SIG-M5 treated with dmso at 0.1 percent for 504 hours (cell line): ENCODE results near the gene UBE2L5.

ENCODE experiments used
- DNase-seq: peaks from one replicate; lab custom pipeline; 2025; ENCODE audit not compliant: unreplicated experiment; lab: John Stamatoyannopoulos, UW

The UBE2L5 gene

DNA sequence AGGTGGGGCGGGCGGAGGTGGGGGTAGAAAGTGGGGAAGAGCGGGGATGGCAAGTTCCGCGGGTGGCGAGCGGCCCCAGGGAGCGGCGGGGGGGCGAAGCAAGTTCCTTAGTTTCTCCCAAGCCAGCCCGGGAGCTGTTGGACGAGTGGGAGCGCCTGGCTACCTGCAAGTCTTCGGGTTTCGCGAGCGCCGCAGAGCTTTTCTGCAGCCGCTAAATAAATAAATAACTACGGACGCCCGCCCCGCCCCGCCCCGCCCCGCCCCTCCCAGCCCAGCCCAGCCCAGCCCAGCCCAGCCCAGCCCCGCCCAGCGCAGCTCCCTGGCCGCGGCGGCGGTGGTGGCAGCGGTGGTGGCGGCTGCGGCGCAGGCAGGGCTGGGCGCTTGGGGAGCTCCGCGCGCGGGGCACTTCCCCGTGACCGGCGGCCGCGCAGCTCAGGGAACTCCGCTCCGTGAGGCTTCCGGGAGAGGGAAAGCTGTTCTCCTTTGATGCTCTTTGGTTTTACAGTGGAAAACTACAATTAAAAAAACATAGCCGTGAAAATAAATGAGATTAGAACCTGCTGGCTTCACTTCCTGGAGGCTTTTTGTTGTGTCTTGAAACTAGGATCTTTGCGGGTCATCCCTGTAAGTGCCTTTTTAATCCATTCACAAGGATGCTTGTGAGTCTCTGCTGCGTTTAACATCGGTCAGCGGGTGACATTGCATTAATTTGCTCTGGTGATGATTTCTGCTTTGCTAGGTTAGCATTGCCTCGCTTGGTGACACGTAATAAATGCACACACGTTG lies at the start of gene UBE2L5:
Gene UBE2L5, plus strand, starts transcription at position 440 of the 786 bp plus-strand sequence. CDS start 5,498 bp downstream, outside the sequence.
- DNase-seq: peak; percentile 58

- no peak for DNase-seq
Observed at GRCh38 chr13:30373727-30374126, 48.6 kb upstream of the UBE2L5 start.

- no peak for DNase-seq
Observed at GRCh38 chr13:30375265-30375835, 46.9 kb upstream of the UBE2L5 start.

DNA sequence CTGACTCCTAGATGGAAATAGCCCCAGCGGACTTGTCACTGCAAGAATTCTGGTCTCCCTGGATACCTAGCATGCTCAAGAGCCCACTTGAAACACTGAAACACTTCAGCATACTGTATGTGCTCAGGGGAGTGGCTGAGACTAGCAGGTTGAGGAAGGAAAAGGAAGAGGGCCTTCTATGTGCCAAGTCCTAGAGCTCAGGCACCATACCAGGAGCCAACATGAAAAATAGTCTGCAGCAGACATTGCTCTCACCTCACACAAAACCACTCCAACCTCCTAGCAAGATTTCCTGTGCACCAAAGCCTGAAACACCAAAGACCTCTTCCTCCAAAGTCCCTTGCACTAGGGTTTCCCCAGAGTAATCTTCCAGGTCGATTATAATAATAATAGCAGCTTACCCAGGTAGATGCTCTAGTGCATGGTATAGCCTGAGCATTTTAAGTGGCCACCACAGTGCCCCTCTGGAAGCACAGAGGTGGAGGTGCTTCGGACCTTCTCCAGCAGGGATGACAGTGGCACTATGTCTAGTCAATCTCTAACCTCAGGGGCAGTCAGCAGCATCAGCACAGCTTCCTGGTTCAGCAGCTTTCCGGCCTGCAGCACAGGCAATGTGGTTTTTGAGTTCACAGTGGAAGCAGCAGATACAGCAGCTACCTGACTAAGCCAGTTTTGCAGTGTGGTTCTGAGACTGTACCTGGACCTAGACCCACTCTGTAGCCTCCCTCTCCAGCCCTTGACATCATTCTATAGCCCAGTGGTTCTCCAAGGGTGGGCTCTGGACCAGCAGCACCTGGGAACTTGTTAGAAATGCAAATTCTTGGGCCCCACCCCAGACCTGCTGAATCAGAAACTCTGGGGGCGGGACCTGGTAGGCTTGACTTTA lies 45.6 kb upstream of the UBE2L5 start:
- DNase-seq: no peak

GRCh38 chr13:30377312-30377685 lies 45.0 kb upstream of the UBE2L5 start:
- no peak for DNase-seq

DNA sequence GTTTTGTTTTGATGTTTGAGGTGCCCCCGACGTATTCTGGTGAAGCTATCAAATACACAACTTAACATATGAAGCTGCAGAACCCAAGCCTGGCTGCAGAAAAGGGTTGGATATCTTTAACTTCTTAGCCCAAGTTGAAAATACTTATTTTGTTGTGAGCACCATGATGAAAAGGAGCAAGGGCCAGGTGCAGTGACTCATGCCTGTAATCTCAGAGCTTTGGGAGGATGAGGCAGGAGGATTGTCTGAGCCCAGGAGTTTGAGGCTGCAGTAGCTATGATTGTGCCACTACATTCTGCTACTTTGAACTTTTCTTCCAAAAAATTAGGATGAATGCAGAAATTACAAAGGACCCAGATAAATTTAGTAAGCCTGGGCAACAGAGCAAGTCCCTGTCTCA lies 44.1 kb upstream of the UBE2L5 start:
- DNase-seq: no peak

GRCh38 chr13:30381049-30381448 lies 41.2 kb upstream of the UBE2L5 start:
- no peak for DNase-seq

- no peak for DNase-seq
Observed at GRCh38 chr13:30382836-30383525, 39.3 kb upstream of the UBE2L5 start.

GRCh38 chr13:30388406-30389283 lies 33.6 kb upstream of the UBE2L5 start:
- DNase-seq: peak; percentile 64

DNA sequence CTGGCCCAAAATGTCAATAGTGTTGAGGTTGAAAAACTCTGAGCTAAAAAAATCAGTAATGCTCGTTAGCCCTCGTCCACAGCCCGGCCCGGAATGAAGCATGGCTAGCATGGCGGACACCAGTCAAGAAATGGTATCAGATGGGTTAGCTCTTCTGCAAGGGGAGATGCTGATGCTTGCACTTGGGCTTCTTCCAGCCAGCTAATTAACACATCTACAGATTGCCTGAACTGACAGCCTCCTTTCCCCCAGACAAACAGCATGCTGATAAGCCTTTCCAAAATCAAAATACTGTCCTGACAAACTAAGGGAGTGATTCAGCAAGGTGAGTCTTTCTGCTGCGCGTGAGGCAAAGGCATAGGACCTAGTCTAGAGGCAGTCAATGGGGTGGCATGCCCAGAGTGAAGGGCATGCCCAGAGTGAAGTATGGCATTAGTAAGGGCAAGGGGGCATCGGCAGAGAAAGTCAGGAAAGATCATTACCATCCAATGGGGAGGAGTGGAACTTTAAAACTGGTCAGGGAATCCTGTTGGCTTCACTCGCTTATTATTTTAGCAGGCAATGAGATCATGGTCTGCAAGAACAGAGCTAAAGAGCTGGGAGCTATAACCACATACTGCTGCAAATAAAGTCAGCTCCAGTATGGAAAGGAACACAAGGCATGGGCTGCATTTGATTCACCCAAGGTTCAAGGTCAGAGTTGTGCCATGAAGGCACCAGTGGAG lies 30.2 kb upstream of the UBE2L5 start:
- no peak for DNase-seq

GRCh38 chr13:30392681-30393045 lies 29.6 kb upstream of the UBE2L5 start:
- DNase-seq: no peak

- peak; percentile 49 for DNase-seq
Observed at GRCh38 chr13:30394751-30395191, 27.5 kb upstream of the UBE2L5 start.

- peak; percentile 89 for DNase-seq
Observed at GRCh38 chr13:30395192-30396158, 26.8 kb upstream of the UBE2L5 start.

GRCh38 chr13:30396434-30397075 lies 25.7 kb upstream of the UBE2L5 start:
- peak; percentile 15 for DNase-seq

GRCh38 chr13:30398601-30399072 lies 23.7 kb upstream of the UBE2L5 start:
- no peak for DNase-seq

DNA sequence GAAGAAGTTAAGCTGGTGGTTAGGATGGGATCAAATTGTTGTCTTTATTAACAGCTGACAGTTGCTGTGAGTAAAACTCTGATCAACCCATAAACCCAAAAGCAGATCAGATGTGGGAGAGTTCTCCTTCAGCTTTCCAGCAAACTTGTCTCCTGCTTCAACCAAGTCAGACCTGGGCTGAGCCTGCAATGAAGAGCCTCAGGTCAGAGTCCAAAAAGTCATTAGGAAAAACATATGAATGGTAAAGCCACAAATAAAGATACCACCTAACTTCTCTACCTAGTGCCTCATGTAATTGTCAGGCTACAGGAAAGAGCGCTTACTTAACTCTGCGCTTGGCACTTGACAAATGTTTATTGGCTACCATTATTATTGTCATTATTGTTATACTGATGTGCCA lies 21.9 kb upstream of the UBE2L5 start:
- DNase-seq: no peak

GRCh38 chr13:30401347-30401746 lies 20.9 kb upstream of the UBE2L5 start:
- no peak for DNase-seq

DNA sequence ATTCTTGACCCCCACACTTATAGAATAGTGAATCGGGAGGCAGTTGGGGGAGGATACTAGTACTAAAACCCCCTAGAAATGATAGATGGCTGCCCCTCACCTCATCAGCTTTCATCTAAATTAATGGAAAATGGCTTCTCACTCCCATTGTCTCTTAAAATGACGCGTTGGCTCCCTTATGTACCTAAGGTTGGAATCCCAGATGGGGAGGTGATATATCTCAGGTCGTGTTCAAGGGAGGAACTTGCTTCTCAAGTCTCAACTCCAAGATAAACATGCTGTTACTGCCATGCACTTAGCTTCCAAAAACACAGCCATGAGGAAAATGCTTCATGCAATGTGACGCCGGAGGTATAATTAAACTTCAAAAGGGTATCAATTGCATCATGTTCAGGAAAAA lies 18.8 kb upstream of the UBE2L5 start:
- no peak for DNase-seq
